IPS-20b (cell line): ENCODE data around the gene STARD3NL.
"Not testable (repeated sequence)": the region's sequence is repeated elsewhere in the genome, so short reads cannot be mapped to it uniquely, and the experiment has no call there.

ENCODE experiments used
- H3K27ac ChIP-seq: one replicate; pipeline ENCODE4 v1.5.1; 2013; ENCODE audit warnings: low read length
- H3K27me3 ChIP-seq: 2 replicates; pipeline ENCODE4 v1.6.1; 2013; ENCODE audit warnings: mild to moderate bottlenecking, low read length, inconsistent platforms; ENCODE audit not compliant: insufficient read depth
- H3K36me3 ChIP-seq: 2 replicates; pipeline ENCODE4 v1.6.1; 2013; ENCODE audit warnings: low read depth, mild to moderate bottlenecking, inconsistent platforms, low read length, moderate library complexity; ENCODE audit not compliant: insufficient read depth
- H3K4me1 ChIP-seq: 2 replicates; pipeline ENCODE4 v1.6.1; 2013; ENCODE audit warnings: mild to moderate bottlenecking, control low read depth, inconsistent platforms, low read length, moderate library complexity; ENCODE audit not compliant: insufficient read depth
- H3K4me3 ChIP-seq: 2 replicates; pipeline ENCODE4 v1.5.1; 2013; ENCODE audit warnings: mild to moderate bottlenecking, low read length, inconsistent platforms
- H3K9ac ChIP-seq: 2 replicates; pipeline ENCODE4 v1.6.1; 2013; ENCODE audit warnings: low read depth, mild to moderate bottlenecking, inconsistent platforms, low read length, moderate library complexity
- H3K9me3 ChIP-seq: 2 replicates; pipeline ENCODE4 v1.6.1; 2013; ENCODE audit warnings: mild to moderate bottlenecking, low read depth, low read length, inconsistent platforms; ENCODE audit not compliant: insufficient read depth

STARD3NL gene

GRCh38 chr7:38229884-38230642 is 52.0 kb downstream of the STARD3NL start:
- no peak overlapping the region for H3K4me3 ChIP-seq
- H3K36me3 ChIP-seq = peaks cover 17% of the 10 kb centered on the region

GRCh38 chr7:38232502-38233366 is 54.7 kb downstream of the STARD3NL start:
- Histone ChIP-seq H3K4me3 (no peak overlapping the region), H3K9me3 (no peaks in the 10 kb centered on the region), H3K27ac (no peak overlapping the region), H3K27me3 (no peaks in the 10 kb centered on the region), H3K4me1 (no peaks in the 10 kb centered on the region), H3K9ac (no peak overlapping the region), H3K36me3 (peaks cover 17% of the 10 kb centered on the region)

More at GRCh38 chr7:38229884-38230642, 52.0 kb downstream of the STARD3NL start:
- H3K27me3 ChIP-seq = no peaks in the 10 kb centered on the region
- no peak overlapping the region for H3K27ac ChIP-seq
- no peak overlapping the region for H3K9ac ChIP-seq
- H3K4me1 ChIP-seq = no peaks in the 10 kb centered on the region
- no peaks in the 10 kb centered on the region for H3K9me3 ChIP-seq

- not testable (repeated sequence) for H3K4me3 ChIP-seq, H3K4me1 ChIP-seq, H3K27ac ChIP-seq, H3K27me3 ChIP-seq, H3K36me3 ChIP-seq, H3K9me3 ChIP-seq, H3K9ac ChIP-seq
These were observed 56.7 kb downstream of the STARD3NL start for GRCh38 chr7:38234759-38235158.

GRCh38 chr7:38235606-38236005 is 57.6 kb downstream of the STARD3NL start:
- H3K9ac ChIP-seq = no peak overlapping the region
- H3K4me1 ChIP-seq = no peaks in the 10 kb centered on the region
- H3K4me3 ChIP-seq = no peak overlapping the region
- H3K27ac ChIP-seq = no peak overlapping the region
- H3K9me3 ChIP-seq = no peaks in the 10 kb centered on the region
- no peaks in the 10 kb centered on the region for H3K27me3 ChIP-seq
- H3K36me3 ChIP-seq = no peaks in the 10 kb centered on the region; the same call in 1 of the 2 replicates

DNA sequence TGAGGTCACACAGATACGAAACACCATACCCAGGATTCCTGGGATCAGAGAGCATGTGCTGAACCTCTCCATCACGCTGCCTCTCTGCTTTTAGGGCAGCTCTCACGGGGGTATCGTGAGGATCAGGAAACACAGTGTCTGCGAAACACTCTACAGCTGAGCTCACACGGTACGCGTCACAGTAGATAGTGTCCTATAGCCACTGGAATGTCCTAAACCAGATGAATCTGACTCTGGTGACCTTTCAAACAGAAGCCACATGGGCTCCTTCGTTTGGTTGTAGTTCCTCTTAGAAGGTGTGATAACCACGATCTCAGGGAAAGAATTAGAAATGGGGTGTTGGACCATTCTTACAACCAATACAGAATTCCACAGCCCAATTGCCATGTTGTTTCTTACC is 61.1 kb downstream of the STARD3NL start:
- not testable (repeated sequence) for H3K27ac ChIP-seq, H3K4me1 ChIP-seq, H3K4me3 ChIP-seq, H3K9me3 ChIP-seq, H3K27me3 ChIP-seq, H3K36me3 ChIP-seq, H3K9ac ChIP-seq

DNA sequence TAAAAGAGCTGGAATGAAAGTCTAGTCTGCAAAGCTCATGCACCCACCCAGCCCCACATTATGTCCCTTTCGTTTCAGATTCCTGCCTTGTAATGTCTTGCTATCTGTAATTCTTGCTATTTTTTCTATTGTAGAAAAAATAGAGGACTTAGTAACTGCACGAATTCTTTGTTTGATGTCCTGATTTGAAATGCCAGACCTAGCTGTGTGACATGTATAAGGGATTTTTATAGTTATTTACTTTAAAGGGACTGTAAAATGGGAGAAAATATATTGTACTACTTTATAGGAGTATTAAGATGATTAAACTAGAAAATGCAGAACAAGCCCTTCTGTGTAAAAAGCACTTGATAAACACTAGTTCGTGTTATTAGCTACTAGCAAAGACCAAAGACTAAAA is 63.0 kb downstream of the STARD3NL start:
- Histone ChIP-seq H3K27me3 (no peaks in the 10 kb centered on the region), H3K4me3 (no peak overlapping the region), H3K27ac (no peak overlapping the region), H3K9ac (no peak overlapping the region), H3K4me1 (no peaks in the 10 kb centered on the region), H3K9me3 (no peaks in the 10 kb centered on the region), H3K36me3 (no peaks in the 10 kb centered on the region)

DNA sequence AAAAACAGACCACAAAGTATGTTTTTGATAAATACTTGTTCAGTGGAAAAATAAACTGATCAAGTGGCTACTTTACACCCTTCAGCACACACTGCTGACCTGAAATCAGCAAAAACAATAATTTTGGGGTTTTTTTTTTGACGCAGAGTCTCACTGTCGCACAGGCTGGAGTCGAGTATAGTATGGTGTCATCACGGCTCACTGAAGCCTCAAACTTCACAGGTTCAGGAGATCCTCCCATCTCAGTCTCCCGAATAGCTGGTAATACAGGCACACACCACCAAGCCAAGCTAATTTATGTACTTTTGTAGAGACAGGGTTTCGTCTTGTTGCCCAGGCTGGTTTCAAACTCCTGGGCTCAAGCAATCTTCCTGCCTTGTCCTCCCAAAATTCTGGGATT is 64.8 kb downstream of the STARD3NL start:
- Histone ChIP-seq H3K4me1 (no peaks in the 10 kb centered on the region), H3K9ac (no peak overlapping the region), H3K9me3 (no peaks in the 10 kb centered on the region), H3K4me3 (no peak overlapping the region), H3K27me3 (no peaks in the 10 kb centered on the region), H3K36me3 (no peaks in the 10 kb centered on the region), H3K27ac (no peak overlapping the region)

DNA sequence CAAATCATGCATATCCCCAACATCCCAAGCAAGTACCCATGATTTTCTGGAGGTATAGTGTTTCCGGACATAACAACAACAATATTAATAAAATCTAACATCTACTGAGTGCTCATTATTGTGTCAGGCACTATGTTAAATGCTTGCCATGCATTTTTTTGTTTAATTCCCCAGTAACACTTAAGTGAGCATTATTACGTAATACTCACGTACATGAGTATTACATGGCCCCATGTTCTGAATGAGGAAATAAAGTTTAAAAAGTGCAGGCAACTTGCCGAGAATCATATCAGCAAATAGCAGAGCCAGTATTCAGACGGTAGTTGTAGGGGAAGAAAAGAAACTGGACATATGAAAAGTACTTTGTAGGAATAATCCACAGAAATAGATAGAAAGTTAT is 65.3 kb downstream of the STARD3NL start:
- H3K4me3 ChIP-seq, H3K27ac ChIP-seq, H3K36me3 ChIP-seq, H3K4me1 ChIP-seq, H3K9me3 ChIP-seq, H3K27me3 ChIP-seq, H3K9ac ChIP-seq: not testable (repeated sequence)

DNA sequence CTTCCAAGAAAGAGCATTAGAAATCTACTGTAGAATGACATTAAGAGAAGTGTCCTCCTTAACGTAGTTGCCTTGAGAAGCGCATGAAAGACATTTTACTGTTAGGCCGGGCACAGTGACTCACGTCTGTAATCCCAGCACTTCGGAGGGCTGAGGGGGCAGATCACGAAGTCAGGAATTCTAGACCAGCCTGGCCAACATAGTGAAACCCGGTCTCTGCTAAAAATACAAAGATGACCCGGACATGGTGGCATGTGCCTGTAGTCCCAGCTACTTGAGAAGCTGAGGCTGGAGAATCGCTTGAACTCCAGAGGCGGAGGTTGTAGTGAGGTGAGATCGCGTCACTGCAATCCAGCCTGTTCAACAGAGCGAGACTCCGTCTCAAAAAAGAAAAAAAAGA is 66.5 kb downstream of the STARD3NL start:
- H3K9ac ChIP-seq = no peak overlapping the region
- H3K4me3 ChIP-seq = no peak overlapping the region
- H3K4me1 ChIP-seq = no peaks in the 10 kb centered on the region
- H3K27ac ChIP-seq = no peak overlapping the region
- no peaks in the 10 kb centered on the region for H3K9me3 ChIP-seq
- no peaks in the 10 kb centered on the region for H3K27me3 ChIP-seq
- no peaks in the 10 kb centered on the region for H3K36me3 ChIP-seq

- H3K9me3 ChIP-seq = no peaks in the 10 kb centered on the region
- H3K9ac ChIP-seq = no peak overlapping the region
- no peak overlapping the region for H3K27ac ChIP-seq
- no peaks in the 10 kb centered on the region for H3K27me3 ChIP-seq
- no peaks in the 10 kb centered on the region for H3K36me3 ChIP-seq
- no peaks in the 10 kb centered on the region for H3K4me1 ChIP-seq
- no peak overlapping the region for H3K4me3 ChIP-seq
These were observed 67.4 kb downstream of the STARD3NL start for GRCh38 chr7:38245409-38245977.

DNA sequence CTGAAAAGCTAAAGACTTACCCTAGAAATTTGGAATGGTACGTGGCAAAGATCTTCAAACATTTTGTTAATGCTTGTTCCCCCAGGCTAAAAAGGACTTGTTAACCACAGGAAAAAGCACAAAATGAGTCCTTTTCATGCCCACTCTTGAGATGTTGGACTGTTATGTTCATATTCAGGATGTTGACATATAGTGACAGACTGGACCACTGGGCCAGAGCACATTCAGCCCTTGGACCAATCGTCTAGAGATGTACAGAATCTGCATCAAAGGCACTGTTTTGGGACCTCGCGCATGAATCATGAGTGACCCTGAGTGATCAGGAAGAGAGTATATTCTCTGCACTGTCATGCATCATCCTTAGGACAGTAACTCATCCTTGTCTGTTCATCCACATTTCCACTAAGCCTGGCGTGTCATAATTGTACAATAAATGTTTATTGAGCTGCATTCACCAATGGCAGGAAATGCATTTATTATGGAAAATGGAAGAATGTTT is 70.1 kb downstream of the STARD3NL start:
- Histone ChIP-seq H3K9me3 (no peaks in the 10 kb centered on the region), H3K36me3 (no peaks in the 10 kb centered on the region), H3K4me3 (no peak overlapping the region), H3K9ac (no peak overlapping the region), H3K4me1 (no peaks in the 10 kb centered on the region), H3K27me3 (no peaks in the 10 kb centered on the region), H3K27ac (no peak overlapping the region)
